ENCODE measurements around the gene HMCN1.

- no peak for TF ChIP-seq ZNF70 (CRISPR knock-in tag; IDR thresholded peaks at IDR 0.05)
- no peak for TF ChIP-seq ZFP3 (CRISPR knock-in tag; IDR thresholded peaks at IDR 0.05)
- no peak for TF ChIP-seq ZFP30 (CRISPR knock-in tag; IDR thresholded peaks at IDR 0.05)
- TF ChIP-seq PATZ1 (CRISPR knock-in tag; IDR thresholded peaks at IDR 0.05; ENCODE audit: borderline replicate concordance), result no peak
- no peak for TF ChIP-seq RARB (CRISPR knock-in tag; IDR thresholded peaks at IDR 0.05)
- no peak for TF ChIP-seq ZNF8 (CRISPR knock-in tag; IDR thresholded peaks at IDR 0.05)
- TF ChIP-seq POU6F1 (CRISPR knock-in tag; IDR thresholded peaks at IDR 0.05; ENCODE audit: borderline replicate concordance, low read depth), result no peak
- TF ChIP-seq BACH2 (CRISPR knock-in tag; IDR thresholded peaks at IDR 0.05; ENCODE audit: borderline replicate concordance), result no peak
- no peak for TF ChIP-seq OSR1 (CRISPR knock-in tag; IDR thresholded peaks at IDR 0.05)
- TF ChIP-seq ZC3H10 (CRISPR knock-in tag; IDR thresholded peaks at IDR 0.05), result no peak
- TF ChIP-seq TOX (CRISPR knock-in tag; IDR thresholded peaks at IDR 0.05; ENCODE audit: borderline replicate concordance), result no peak
- no peak for TF ChIP-seq ARNTL (CRISPR knock-in tag; IDR thresholded peaks at IDR 0.05; ENCODE audit: borderline replicate concordance, low read depth)
- no peak for TF ChIP-seq CREB5 (CRISPR knock-in tag; IDR thresholded peaks at IDR 0.05; ENCODE audit: low read depth)
These were observed 253.6 kb downstream of the HMCN1 start for GRCh38 chr1:185987611-185988321.
